Dedifferentiated amniotic fluid mesenchymal stem cell (primary cell): ENCODE measurements around the gene DPP7.
"Not testable (repeated sequence)": the region's sequence is repeated elsewhere in the genome, so short reads cannot be mapped to it uniquely, and the experiment has no call there.

Experiments
- DNase-seq: peaks from one replicate; pipeline ENCODE4 v3.0.0-alpha.2; 2016; ENCODE audit errors: extremely low spot score

DPP7 gene

GRCh38 chr9:137129456-137130175 is 15.1 kb upstream of the DPP7 start:
- DNase-seq: peak; percentile 81

GRCh38 chr9:137128862-137129455 is 14.4 kb upstream of the DPP7 start:
- DNase-seq: no peak

- no peak for DNase-seq
These were observed 13.8 kb upstream of the DPP7 start for GRCh38 chr9:137128158-137128861.

- no peak for DNase-seq
These were observed 13.0 kb upstream of the DPP7 start for GRCh38 chr9:137127301-137128157.

- no peak for DNase-seq
These were observed 12.3 kb upstream of the DPP7 start for GRCh38 chr9:137126786-137127185.

GRCh38 chr9:137123952-137124462 is 9.5 kb upstream of the DPP7 start:
- not testable (repeated sequence) for DNase-seq

- DNase-seq: no peak
These were observed 8.9 kb upstream of the DPP7 start for GRCh38 chr9:137123468-137123837.

GRCh38 chr9:137122796-137123467 is 8.4 kb upstream of the DPP7 start:
- DNase-seq: not testable (repeated sequence)

- not testable (repeated sequence) for DNase-seq
These were observed 7.6 kb upstream of the DPP7 start for GRCh38 chr9:137121927-137122795.

- not testable (repeated sequence) for DNase-seq
These were observed 3.6 kb upstream of the DPP7 start for GRCh38 chr9:137118092-137118603.

- no peak for DNase-seq
These were observed 2.8 kb upstream of the DPP7 start for GRCh38 chr9:137117269-137117731.

- DNase-seq: no peak
These were observed 2.2 kb upstream of the DPP7 start for GRCh38 chr9:137116728-137117127.

GRCh38 chr9:137116027-137116507 is 1.5 kb upstream of the DPP7 start:
- no peak for DNase-seq

GRCh38 chr9:137115394-137116026 is 977 bp upstream of the DPP7 start:
- DNase-seq: no peak

- DNase-seq: no peak
These were observed 317 bp downstream of the DPP7 start for GRCh38 chr9:137114220-137114612.

GRCh38 chr9:137113385-137114159 is 961 bp downstream of the DPP7 start:
- no peak for DNase-seq

- no peak for DNase-seq
These were observed 1.8 kb downstream of the DPP7 start for GRCh38 chr9:137112564-137113384.
